Breast epithelium (tissue), 3 donors: ENCODE data around the gene TEX261.

Source experiments
- POLR2A ChIP-seq: fragments of 450-650 bp; IDR thresholded peaks from one replicate; pipeline ENCODE4 v1.6.1; 2016; ENCODE audit warnings: antibody characterized with exemption, mild to moderate bottlenecking, moderate library complexity
- TF ChIP-seq, protein P1 (sequence below), 3 donors: fragments of 450-650 bp; IDR thresholded peaks; one replicate each; pipeline ENCODE4 v1.5.1; 2016 to 2017; ENCODE audit warnings: antibody characterized with exemption in 3 of 3, mild to moderate bottlenecking in 3 of 3, moderate library complexity in 3 of 3

GRCh38 chr2:70948337-70949003, 46.2 kb downstream of the TEX261 start:
- TF ChIP-seq, protein P1, sequence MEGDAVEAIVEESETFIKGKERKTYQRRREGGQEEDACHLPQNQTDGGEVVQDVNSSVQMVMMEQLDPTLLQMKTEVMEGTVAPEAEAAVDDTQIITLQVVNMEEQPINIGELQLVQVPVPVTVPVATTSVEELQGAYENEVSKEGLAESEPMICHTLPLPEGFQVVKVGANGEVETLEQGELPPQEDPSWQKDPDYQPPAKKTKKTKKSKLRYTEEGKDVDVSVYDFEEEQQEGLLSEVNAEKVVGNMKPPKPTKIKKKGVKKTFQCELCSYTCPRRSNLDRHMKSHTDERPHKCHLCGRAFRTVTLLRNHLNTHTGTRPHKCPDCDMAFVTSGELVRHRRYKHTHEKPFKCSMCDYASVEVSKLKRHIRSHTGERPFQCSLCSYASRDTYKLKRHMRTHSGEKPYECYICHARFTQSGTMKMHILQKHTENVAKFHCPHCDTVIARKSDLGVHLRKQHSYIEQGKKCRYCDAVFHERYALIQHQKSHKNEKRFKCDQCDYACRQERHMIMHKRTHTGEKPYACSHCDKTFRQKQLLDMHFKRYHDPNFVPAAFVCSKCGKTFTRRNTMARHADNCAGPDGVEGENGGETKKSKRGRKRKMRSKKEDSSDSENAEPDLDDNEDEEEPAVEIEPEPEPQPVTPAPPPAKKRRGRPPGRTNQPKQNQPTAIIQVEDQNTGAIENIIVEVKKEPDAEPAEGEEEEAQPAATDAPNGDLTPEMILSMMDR (IDR thresholded peaks at IDR 0.05), result peak; percentile 29 to 87 (median 76)
- no peak for TF ChIP-seq POLR2A
